SK-N-SH treated with all-trans-retinoic acid at 6 μM for 48 hours (cell line): ENCODE data around the gene NDUFS4.

Experiments
- ATAC-seq: fragments of 200-7000 bp; cut with Tn5 transposase; 3 replicates; pipeline ENCODE4 v1.9.1; 2020; ENCODE audit warnings: mild to moderate bottlenecking, moderate library complexity
- ARNTL ChIP-seq: fragments of 450-650 bp; formaldehyde crosslinking; IDR thresholded peaks from 2 replicates; pipeline ENCODE4 v1.5.0; 2020; ENCODE audit warnings: low read depth, mild to moderate bottlenecking, moderate library complexity, borderline replicate concordance
- BACH2 ChIP-seq: fragments of 250-450 bp; sonication (Bioruptor Pico); IDR thresholded peaks from 2 replicates; pipeline ENCODE4 v1.9.0; 2021; ENCODE audit warnings: mild to moderate bottlenecking, borderline replicate concordance
- CSDC2 ChIP-seq: fragments of 250-450 bp; sonication (Bioruptor Pico); IDR thresholded peaks from 2 replicates; pipeline ENCODE4 v1.5.0; 2020; ENCODE audit warnings: mild to moderate bottlenecking, moderate library complexity
- ESRRG ChIP-seq: fragments of 250-450 bp; sonication (Bioruptor Pico); IDR thresholded peaks from 2 replicates; pipeline ENCODE4 v1.6.1; 2021; ENCODE audit warnings: mild to moderate bottlenecking
- GLIS3 ChIP-seq: fragments of 250-450 bp; sonication (Bioruptor Pico); IDR thresholded peaks from 2 replicates; pipeline ENCODE4 v1.5.0; 2020; ENCODE audit warnings: mild to moderate bottlenecking, moderate library complexity
- ISL1 ChIP-seq: fragments of 250-450 bp; sonication (Bioruptor Pico); IDR thresholded peaks from 2 replicates; pipeline ENCODE4 v2.1.2; 2022; ENCODE audit warnings: mild to moderate bottlenecking, moderate library complexity
- OSR1 ChIP-seq: fragments of 250-450 bp; sonication (Bioruptor Pico); IDR thresholded peaks from 2 replicates; pipeline ENCODE4 v1.8.0; 2022; ENCODE audit warnings: moderate library complexity, mild to moderate bottlenecking, inconsistent platforms
- POU6F1 ChIP-seq: fragments of 250-450 bp; sonication (Bioruptor Pico); IDR thresholded peaks from 2 replicates; pipeline ENCODE4 v1.8.0; 2021; ENCODE audit warnings: low read depth, mild to moderate bottlenecking, moderate library complexity, borderline replicate concordance
- PPARA ChIP-seq: fragments of 250-450 bp; sonication (Bioruptor Pico); IDR thresholded peaks from 2 replicates; pipeline ENCODE4 v1.5.0; 2020; ENCODE audit warnings: mild to moderate bottlenecking, borderline replicate concordance
- RARB ChIP-seq: fragments of 250-450 bp; sonication (Bioruptor Pico); IDR thresholded peaks from 2 replicates; pipeline ENCODE4 v1.8.0; 2021; ENCODE audit warnings: mild to moderate bottlenecking, moderate library complexity
- SNAI2 ChIP-seq: fragments of 250-450 bp; sonication (Bioruptor Pico); IDR thresholded peaks from 2 replicates; pipeline ENCODE4 v1.5.0; 2020; ENCODE audit warnings: mild to moderate bottlenecking, moderate library complexity
- TCF4 ChIP-seq: fragments of 250-450 bp; sonication (Bioruptor Pico); IDR thresholded peaks from 2 replicates; pipeline ENCODE4 v1.8.0; 2021; ENCODE audit warnings: mild to moderate bottlenecking, moderate library complexity, borderline replicate concordance
- TOX ChIP-seq: fragments of 250-450 bp; sonication (Bioruptor Pico); IDR thresholded peaks from 2 replicates; pipeline ENCODE4 v1.8.0; 2021; ENCODE audit warnings: mild to moderate bottlenecking, moderate library complexity, borderline replicate concordance
- TSHZ2 ChIP-seq: fragments of 250-450 bp; sonication (Bioruptor Pico); IDR thresholded peaks from 2 replicates; pipeline ENCODE4 v1.5.0; 2020; ENCODE audit warnings: mild to moderate bottlenecking, moderate library complexity
- ZC3H10 ChIP-seq: fragments of 250-450 bp; sonication (Bioruptor Pico); IDR thresholded peaks from 2 replicates; pipeline ENCODE4 v1.5.1; 2021; ENCODE audit warnings: mild to moderate bottlenecking, moderate library complexity
- ZFP30 ChIP-seq: fragments of 450-650 bp; formaldehyde crosslinking; IDR thresholded peaks from 2 replicates; pipeline ENCODE4 v1.5.0; 2022; ENCODE audit warnings: mild to moderate bottlenecking, moderate library complexity
- ZNF565 ChIP-seq: fragments of 450-650 bp; formaldehyde crosslinking; conservative IDR thresholded peaks from 2 replicates; pipeline ENCODE4 v1.5.0; 2020; ENCODE audit warnings: low read depth, mild to moderate bottlenecking, moderate library complexity
- ZNF70 ChIP-seq: fragments of 450-650 bp; formaldehyde crosslinking; IDR thresholded peaks from 2 replicates; pipeline ENCODE4 v1.5.0; 2020; ENCODE audit warnings: mild to moderate bottlenecking, moderate library complexity
- ZNF8 ChIP-seq: fragments of 450-650 bp; formaldehyde crosslinking; IDR thresholded peaks from 2 replicates; pipeline ENCODE4 v1.5.0; 2020; ENCODE audit warnings: mild to moderate bottlenecking, moderate library complexity
- TF ChIP-seq, protein P1 (sequence below): fragments of 250-450 bp; sonication (Bioruptor Pico); IDR thresholded peaks from 2 replicates; pipeline ENCODE4 v1.5.1; 2020; ENCODE audit warnings: low read depth, mild to moderate bottlenecking, moderate library complexity
- TF ChIP-seq, protein P2 (sequence below): fragments of 250-450 bp; sonication (Bioruptor Pico); IDR thresholded peaks from 2 replicates; pipeline ENCODE4 v1.8.0; 2020; ENCODE audit warnings: mild to moderate bottlenecking, moderate library complexity, borderline replicate concordance
- TF ChIP-seq, protein P3 (sequence below): fragments of 250-450 bp; sonication (Bioruptor Pico); IDR thresholded peaks from 2 replicates; pipeline ENCODE4 v1.5.1; 2021; ENCODE audit warnings: mild to moderate bottlenecking, moderate library complexity

NDUFS4 gene

DNA sequence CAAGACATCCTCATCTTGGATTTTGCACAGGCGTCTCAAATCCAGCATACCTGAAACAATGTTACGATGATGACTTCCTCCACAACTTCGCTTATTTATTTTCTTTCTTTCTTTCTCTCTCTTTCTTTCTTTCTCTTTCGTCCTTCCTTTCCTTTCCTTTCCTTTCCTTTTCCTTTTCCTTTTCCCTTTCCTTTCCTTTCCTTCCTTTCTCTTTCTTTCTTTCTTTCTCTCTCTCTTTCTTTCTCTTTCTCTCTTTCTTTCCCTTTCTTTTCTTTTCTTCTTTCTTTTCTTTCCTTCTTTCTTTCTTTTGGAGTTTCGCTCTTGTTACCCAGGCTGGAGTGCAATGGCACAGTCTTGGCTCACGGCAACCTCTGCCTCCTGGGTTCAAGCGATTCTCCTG, 20.1 kb downstream of the NDUFS4 start (continued):
- TF ChIP-seq POU6F1 (no peak), ZNF70 (CRISPR knock-in tag) (no peak), GLIS3 (CRISPR knock-in tag) (no peak), RARB (CRISPR knock-in tag) (no peak), ZNF8 (no peak)

DNA sequence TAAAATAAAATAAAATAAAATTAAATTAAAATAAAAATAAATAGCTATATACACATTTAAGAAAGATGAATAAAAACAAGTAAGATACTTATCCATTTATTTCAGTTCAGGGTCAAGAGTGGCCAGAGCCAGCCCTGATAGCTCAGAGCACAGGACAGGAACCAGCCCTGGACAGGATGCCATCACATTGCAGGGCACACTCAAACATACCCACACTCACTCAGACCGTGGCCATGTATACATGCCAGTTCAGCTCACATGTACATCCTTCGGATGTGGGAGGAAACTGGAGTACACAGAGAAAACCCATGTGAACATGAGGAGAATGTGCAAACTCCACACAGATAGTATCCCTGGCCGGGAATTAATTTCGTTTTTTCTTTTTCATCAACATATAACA, 21.8 kb downstream of the NDUFS4 start:
- TF ChIP-seq PPARA (CRISPR knock-in tag): no peak
- no peak for TF ChIP-seq ISL1 (CRISPR knock-in tag)
- TF ChIP-seq ZC3H10: no peak
- TF ChIP-seq, protein P1, sequence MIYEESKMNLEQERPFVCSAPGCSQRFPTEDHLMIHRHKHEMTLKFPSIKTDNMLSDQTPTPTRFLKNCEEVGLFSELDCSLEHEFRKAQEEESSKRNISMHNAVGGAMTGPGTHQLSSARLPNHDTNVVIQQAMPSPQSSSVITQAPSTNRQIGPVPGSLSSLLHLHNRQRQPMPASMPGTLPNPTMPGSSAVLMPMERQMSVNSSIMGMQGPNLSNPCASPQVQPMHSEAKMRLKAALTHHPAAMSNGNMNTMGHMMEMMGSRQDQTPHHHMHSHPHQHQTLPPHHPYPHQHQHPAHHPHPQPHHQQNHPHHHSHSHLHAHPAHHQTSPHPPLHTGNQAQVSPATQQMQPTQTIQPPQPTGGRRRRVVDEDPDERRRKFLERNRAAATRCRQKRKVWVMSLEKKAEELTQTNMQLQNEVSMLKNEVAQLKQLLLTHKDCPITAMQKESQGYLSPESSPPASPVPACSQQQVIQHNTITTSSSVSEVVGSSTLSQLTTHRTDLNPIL (CRISPR knock-in tag): no peak
- no peak for TF ChIP-seq TSHZ2
- TF ChIP-seq TCF4 (CRISPR knock-in tag): no peak
- TF ChIP-seq SNAI2: no peak
- TF ChIP-seq GLIS3 (CRISPR knock-in tag): no peak
- TF ChIP-seq ZNF8: no peak
- no peak for TF ChIP-seq ZNF565 (CRISPR knock-in tag)
- TF ChIP-seq, protein P2, sequence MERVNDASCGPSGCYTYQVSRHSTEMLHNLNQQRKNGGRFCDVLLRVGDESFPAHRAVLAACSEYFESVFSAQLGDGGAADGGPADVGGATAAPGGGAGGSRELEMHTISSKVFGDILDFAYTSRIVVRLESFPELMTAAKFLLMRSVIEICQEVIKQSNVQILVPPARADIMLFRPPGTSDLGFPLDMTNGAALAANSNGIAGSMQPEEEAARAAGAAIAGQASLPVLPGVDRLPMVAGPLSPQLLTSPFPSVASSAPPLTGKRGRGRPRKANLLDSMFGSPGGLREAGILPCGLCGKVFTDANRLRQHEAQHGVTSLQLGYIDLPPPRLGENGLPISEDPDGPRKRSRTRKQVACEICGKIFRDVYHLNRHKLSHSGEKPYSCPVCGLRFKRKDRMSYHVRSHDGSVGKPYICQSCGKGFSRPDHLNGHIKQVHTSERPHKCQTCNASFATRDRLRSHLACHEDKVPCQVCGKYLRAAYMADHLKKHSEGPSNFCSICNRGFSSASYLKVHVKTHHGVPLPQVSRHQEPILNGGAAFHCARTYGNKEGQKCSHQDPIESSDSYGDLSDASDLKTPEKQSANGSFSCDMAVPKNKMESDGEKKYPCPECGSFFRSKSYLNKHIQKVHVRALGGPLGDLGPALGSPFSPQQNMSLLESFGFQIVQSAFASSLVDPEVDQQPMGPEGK (CRISPR knock-in tag): no peak
- no peak for TF ChIP-seq OSR1 (CRISPR knock-in tag)
- no peak for TF ChIP-seq CSDC2 (CRISPR knock-in tag)
- TF ChIP-seq, protein P3, sequence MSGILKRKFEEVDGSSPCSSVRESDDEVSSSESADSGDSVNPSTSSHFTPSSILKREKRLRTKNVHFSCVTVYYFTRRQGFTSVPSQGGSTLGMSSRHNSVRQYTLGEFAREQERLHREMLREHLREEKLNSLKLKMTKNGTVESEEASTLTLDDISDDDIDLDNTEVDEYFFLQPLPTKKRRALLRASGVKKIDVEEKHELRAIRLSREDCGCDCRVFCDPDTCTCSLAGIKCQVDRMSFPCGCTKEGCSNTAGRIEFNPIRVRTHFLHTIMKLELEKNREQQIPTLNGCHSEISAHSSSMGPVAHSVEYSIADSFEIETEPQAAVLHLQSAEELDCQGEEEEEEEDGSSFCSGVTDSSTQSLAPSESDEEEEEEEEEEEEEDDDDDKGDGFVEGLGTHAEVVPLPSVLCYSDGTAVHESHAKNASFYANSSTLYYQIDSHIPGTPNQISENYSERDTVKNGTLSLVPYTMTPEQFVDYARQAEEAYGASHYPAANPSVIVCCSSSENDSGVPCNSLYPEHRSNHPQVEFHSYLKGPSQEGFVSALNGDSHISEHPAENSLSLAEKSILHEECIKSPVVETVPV: no peak
- no peak for TF ChIP-seq POU6F1
- no peak for TF ChIP-seq RARB (CRISPR knock-in tag)
- TF ChIP-seq ESRRG (CRISPR knock-in tag): no peak
- TF ChIP-seq, all 23 proteins: peak for 0
- ATAC-seq: no peak

DNA sequence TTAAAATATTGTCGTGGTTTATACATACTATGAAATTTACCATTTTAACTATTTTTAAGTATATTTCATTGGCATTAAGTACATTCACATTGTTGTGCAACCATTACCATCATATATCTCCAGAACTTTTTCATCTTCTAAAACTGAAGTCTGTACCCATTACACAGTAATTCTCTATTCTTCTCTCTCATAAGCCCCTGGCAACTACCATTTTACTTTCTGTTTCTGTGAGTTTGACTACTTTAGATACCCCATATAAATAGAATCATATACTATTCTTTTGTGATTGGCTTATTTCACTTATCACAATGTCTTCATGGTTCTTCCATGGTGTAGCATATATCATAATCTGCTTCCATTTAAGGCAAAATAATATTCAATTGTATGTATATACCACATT, 30.3 kb downstream of the NDUFS4 start:
- no peak for ATAC-seq
- no peak for TF ChIP-seq TOX (CRISPR knock-in tag)
- no peak for TF ChIP-seq ZNF70 (CRISPR knock-in tag)
- TF ChIP-seq, protein P2 (CRISPR knock-in tag): no peak
- TF ChIP-seq ESRRG (CRISPR knock-in tag): no peak
- TF ChIP-seq ARNTL (CRISPR knock-in tag): no peak
- TF ChIP-seq, protein P1 (CRISPR knock-in tag): no peak
- no peak for TF ChIP-seq ISL1 (CRISPR knock-in tag)
- TF ChIP-seq, protein P3: no peak
- no peak for TF ChIP-seq BACH2 (CRISPR knock-in tag)
- no peak for TF ChIP-seq ZFP30
- no peak for TF ChIP-seq RARB (CRISPR knock-in tag)
- TF ChIP-seq ZNF565 (CRISPR knock-in tag): no peak
